ENCODE data around the gene PGM5. TPM values are rescaled to one million over a fixed set of nuclear protein-coding genes. Genes with fewer than 3 reads are reported as not detected.

PGM5 gene
- polyA plus RNA-seq, 1 donor (not counting 4 experiments of a cell fraction or from before 2014, with no cell fraction given), result 0.18 TPM

GRCh38 chr9:68560071-68560844, 203.8 kb downstream of the PGM5 start:
- Histone ChIP-seq H3K27me3 (ENCODE audit: control insufficient read depth, extremely low read depth, insufficient read depth, low read length) (no peaks in the 10 kb centered on the region), H4K20me1 (ENCODE audit: control insufficient read depth, extremely low read depth, insufficient read depth, low read length) (no peaks in the 10 kb centered on the region), H3K9me3 (ENCODE audit: control insufficient read depth, low read depth, low read length) (no peaks in the 10 kb centered on the region), H3K27ac (ENCODE audit: control insufficient read depth, insufficient read depth, low read length) (no peak overlapping the region), H3K79me2 (ENCODE audit: control insufficient read depth, insufficient read depth, low read length) (no peaks in the 10 kb centered on the region), H3K36me3 (ENCODE audit: control insufficient read depth in 2 of 2, extremely low read depth in 1 of 2, insufficient read depth in 2 of 2, low read length in 2 of 2) (no peaks in the 10 kb centered on the region), H2AFZ (ENCODE audit: control insufficient read depth, low read length) (no peak overlapping the region), H3K4me1 (ENCODE audit: control insufficient read depth, extremely low read depth, insufficient read depth, low read length) (no peaks in the 10 kb centered on the region), H3K9ac (ENCODE audit: control insufficient read depth, extremely low read depth, insufficient read depth, low read length) (no peak overlapping the region), H3K4me2 (ENCODE audit: control insufficient read depth, extremely low read depth, insufficient read depth, low read depth, low read length) (no peak overlapping the region), H3K4me3 (ENCODE audit: control insufficient read depth in 2 of 3, extremely low read depth in 1 of 3, insufficient read depth in 2 of 3, low read depth in 1 of 3, low read length in 3 of 3) (no peak overlapping the region), H3K9me1 (ENCODE audit: control insufficient read depth, extremely low read depth, insufficient read depth, low read length) (no peaks in the 10 kb centered on the region)
- DNase-seq (ENCODE audit: low read depth, low spot score) (no peak), FAIRE-seq (no peak)
- no peak for TF ChIP-seq EZH2 (IDR thresholded peaks at IDR 0.05; ENCODE audit: low read length)
- TF ChIP-seq, protein P1, sequence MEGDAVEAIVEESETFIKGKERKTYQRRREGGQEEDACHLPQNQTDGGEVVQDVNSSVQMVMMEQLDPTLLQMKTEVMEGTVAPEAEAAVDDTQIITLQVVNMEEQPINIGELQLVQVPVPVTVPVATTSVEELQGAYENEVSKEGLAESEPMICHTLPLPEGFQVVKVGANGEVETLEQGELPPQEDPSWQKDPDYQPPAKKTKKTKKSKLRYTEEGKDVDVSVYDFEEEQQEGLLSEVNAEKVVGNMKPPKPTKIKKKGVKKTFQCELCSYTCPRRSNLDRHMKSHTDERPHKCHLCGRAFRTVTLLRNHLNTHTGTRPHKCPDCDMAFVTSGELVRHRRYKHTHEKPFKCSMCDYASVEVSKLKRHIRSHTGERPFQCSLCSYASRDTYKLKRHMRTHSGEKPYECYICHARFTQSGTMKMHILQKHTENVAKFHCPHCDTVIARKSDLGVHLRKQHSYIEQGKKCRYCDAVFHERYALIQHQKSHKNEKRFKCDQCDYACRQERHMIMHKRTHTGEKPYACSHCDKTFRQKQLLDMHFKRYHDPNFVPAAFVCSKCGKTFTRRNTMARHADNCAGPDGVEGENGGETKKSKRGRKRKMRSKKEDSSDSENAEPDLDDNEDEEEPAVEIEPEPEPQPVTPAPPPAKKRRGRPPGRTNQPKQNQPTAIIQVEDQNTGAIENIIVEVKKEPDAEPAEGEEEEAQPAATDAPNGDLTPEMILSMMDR (optimal IDR thresholded peaks at IDR 0.05 in 1 of 3, IDR thresholded peaks at IDR 0.05 in 1 of 3, conservative IDR thresholded peaks at IDR 0.05 in 1 of 3; ENCODE audit: extremely low read depth in 1 of 3, insufficient read depth in 2 of 3, low read length in 3 of 3), result peak in 2 of 3 experiments; percentile 45 to 46
- dilution Hi-C loops (cut with MboI; ENCODE audit: extremely low pct_ligation_motif_present, low sequenced_read_pairs), result no loop called here

GRCh38 chr9:68562461-68562860, 206.1 kb downstream of the PGM5 start:
- dilution Hi-C loops (cut with MboI; ENCODE audit: extremely low pct_ligation_motif_present, low sequenced_read_pairs), result no loop called here
- H4K20me1 ChIP-seq (ENCODE audit: control insufficient read depth, extremely low read depth, insufficient read depth, low read length), result no peaks in the 10 kb centered on the region

More at GRCh38 chr9:68562461-68562860, 206.1 kb downstream of the PGM5 start:
- Histone ChIP-seq H3K36me3 (ENCODE audit: control insufficient read depth in 2 of 2, extremely low read depth in 1 of 2, insufficient read depth in 2 of 2, low read length in 2 of 2) (no peaks in the 10 kb centered on the region), H3K27ac (ENCODE audit: control insufficient read depth, insufficient read depth, low read length) (no peak overlapping the region), H3K4me1 (ENCODE audit: control insufficient read depth, extremely low read depth, insufficient read depth, low read length) (no peaks in the 10 kb centered on the region), H3K9me3 (ENCODE audit: control insufficient read depth, low read depth, low read length) (no peaks in the 10 kb centered on the region), H3K4me3 (ENCODE audit: control insufficient read depth in 2 of 3, extremely low read depth in 1 of 3, insufficient read depth in 2 of 3, low read depth in 1 of 3, low read length in 3 of 3) (no peak overlapping the region), H3K27me3 (ENCODE audit: control insufficient read depth, extremely low read depth, insufficient read depth, low read length) (peaks cover 3% of the 10 kb centered on the region), H2AFZ (ENCODE audit: control insufficient read depth, low read length) (no peak overlapping the region), H3K79me2 (ENCODE audit: control insufficient read depth, insufficient read depth, low read length) (no peaks in the 10 kb centered on the region), H3K9ac (ENCODE audit: control insufficient read depth, extremely low read depth, insufficient read depth, low read length) (no peak overlapping the region), H3K9me1 (ENCODE audit: control insufficient read depth, extremely low read depth, insufficient read depth, low read length) (no peaks in the 10 kb centered on the region), H3K4me2 (ENCODE audit: control insufficient read depth, extremely low read depth, insufficient read depth, low read depth, low read length) (no peak overlapping the region)
- DNase-seq (ENCODE audit: low read depth, low spot score), result no peak
- no peak for TF ChIP-seq EZH2 (IDR thresholded peaks at IDR 0.05; ENCODE audit: low read length)
- TF ChIP-seq, protein P1 (optimal IDR thresholded peaks at IDR 0.05 in 1 of 3, IDR thresholded peaks at IDR 0.05 in 1 of 3, conservative IDR thresholded peaks at IDR 0.05 in 1 of 3; ENCODE audit: extremely low read depth in 1 of 3, insufficient read depth in 2 of 3, low read length in 3 of 3), result no peak
- no peak for FAIRE-seq

Data from keratinocyte (primary cell).